Vagina (tissue), 2 donors: ENCODE results near the gene PLEKHF1.

Experiments used
- POLR2A ChIP-seq, 2 donors: fragments of 450-650 bp; IDR thresholded peaks; one replicate each; pipeline ENCODE4 v1.6.1; 2017; ENCODE audit warnings: antibody characterized with exemption in 2 of 2, mild to moderate bottlenecking in 2 of 2, moderate library complexity in 2 of 2
- POLR2AphosphoS5 ChIP-seq, 2 donors: sonication (generic); formaldehyde crosslinking; IDR thresholded peaks; one replicate each; pipeline ENCODE4 v1.9.0; 2017; ENCODE audit warnings: antibody characterized with exemption in 2 of 2, mild to moderate bottlenecking in 2 of 2, low read depth in 1 of 2; ENCODE audit not compliant: insufficient read depth in 1 of 2
- TF ChIP-seq, protein P1 (sequence below), 3 experiments: fragments of 450-650 bp in 2 of 3; fragments of 200-600 bp in 1 of 3; sonication (generic) in 1 of 3; IDR thresholded peaks; one replicate each; pipeline ENCODE4 v1.5.1; 2017 to 2019; ENCODE audit warnings: antibody characterized with exemption in 3 of 3, mild to moderate bottlenecking in 2 of 3, moderate library complexity in 2 of 3

DNA sequence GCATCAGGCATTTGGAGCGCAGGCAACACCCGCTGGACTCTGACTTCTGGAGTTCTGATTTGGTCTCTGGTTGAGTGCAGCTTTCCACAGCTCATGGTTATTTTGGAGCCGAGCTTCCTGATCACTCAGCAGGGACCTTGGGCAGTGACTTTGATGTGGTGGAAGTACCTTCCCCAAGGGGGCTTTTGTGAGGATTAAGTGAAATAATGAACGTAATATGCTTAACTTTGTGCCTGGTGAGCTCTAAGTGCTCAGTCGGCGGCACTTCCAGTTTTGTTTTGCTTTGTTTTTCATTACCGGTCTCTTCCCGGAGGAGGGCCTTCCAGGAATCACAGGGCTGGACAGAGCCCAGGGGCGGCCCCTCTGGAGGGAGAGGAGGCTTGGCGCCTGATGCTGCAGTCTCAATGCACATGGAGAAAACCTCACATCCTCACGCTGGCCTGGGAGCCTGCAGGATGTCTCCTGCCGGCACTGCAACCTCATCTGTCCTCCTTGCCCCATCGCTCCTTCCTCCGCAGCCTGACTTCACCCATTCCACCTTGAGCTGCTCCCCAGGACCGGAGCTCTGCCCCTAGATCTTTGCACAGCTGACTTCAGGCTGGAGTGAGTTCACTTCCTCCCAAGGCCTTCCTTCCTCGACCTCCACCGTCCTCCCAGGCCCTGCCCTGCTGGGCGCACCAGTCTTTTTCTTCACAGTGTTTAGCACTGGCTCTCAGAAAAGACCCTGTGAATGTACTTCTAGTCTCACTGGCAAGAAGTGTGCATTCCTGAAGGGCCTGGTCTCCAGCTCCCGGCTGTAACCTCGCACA lies 1.5 kb downstream of the PLEKHF1 start:
- TF ChIP-seq, protein P1, sequence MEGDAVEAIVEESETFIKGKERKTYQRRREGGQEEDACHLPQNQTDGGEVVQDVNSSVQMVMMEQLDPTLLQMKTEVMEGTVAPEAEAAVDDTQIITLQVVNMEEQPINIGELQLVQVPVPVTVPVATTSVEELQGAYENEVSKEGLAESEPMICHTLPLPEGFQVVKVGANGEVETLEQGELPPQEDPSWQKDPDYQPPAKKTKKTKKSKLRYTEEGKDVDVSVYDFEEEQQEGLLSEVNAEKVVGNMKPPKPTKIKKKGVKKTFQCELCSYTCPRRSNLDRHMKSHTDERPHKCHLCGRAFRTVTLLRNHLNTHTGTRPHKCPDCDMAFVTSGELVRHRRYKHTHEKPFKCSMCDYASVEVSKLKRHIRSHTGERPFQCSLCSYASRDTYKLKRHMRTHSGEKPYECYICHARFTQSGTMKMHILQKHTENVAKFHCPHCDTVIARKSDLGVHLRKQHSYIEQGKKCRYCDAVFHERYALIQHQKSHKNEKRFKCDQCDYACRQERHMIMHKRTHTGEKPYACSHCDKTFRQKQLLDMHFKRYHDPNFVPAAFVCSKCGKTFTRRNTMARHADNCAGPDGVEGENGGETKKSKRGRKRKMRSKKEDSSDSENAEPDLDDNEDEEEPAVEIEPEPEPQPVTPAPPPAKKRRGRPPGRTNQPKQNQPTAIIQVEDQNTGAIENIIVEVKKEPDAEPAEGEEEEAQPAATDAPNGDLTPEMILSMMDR (IDR thresholded peaks at IDR 0.05), result no peak
- TF ChIP-seq POLR2A (IDR thresholded peaks at IDR 0.05), result peak in 1 of 2 donors; percentile 34
- peak in 1 of 2 donors; percentile 74 for TF ChIP-seq POLR2AphosphoS5 (IDR thresholded peaks at IDR 0.05; ENCODE audit: insufficient read depth in 1 of 2, low read depth in 1 of 2)
